Measurements from ENCODE around the gene EXOC3L1.

EXOC3L1 gene

GRCh38 chr16:67215706-67216105, 25.8 kb upstream of the EXOC3L1 start:
- DNase-seq (ENCODE audit: low read depth in 2 of 2) = no peak

- no peak for DNase-seq (ENCODE audit: low read depth in 2 of 2)
These were observed 23.5 kb upstream of the EXOC3L1 start for GRCh38 chr16:67213197-67214019.

- DNase-seq (ENCODE audit: low read depth in 2 of 2) = no peak
These were observed 22.8 kb upstream of the EXOC3L1 start for GRCh38 chr16:67212766-67213165.

DNA sequence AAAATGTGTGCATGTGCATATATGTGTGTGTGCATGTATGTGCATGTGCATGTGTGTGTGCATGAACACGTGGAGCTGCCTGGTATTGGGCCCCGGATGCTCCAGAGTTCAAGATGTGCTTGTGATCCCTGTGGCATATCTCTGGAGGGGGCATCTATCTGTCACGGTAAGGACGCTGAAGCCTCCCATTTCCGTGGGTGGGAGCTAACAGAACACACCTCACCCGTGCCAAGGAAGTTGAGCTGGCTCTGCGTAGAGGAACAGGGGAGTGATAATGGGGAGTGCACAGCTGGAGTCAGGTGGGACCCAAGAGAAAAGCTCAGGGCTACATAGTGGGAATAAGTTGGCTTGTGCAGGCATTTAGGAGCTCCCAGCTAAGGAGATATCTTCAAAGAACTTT, 21.7 kb upstream of the EXOC3L1 start:
- no peak for DNase-seq (ENCODE audit: low read depth in 2 of 2)

- no peak for DNase-seq (ENCODE audit: low read depth in 2 of 2)
These were observed 20.4 kb upstream of the EXOC3L1 start for GRCh38 chr16:67210069-67210937.

DNA sequence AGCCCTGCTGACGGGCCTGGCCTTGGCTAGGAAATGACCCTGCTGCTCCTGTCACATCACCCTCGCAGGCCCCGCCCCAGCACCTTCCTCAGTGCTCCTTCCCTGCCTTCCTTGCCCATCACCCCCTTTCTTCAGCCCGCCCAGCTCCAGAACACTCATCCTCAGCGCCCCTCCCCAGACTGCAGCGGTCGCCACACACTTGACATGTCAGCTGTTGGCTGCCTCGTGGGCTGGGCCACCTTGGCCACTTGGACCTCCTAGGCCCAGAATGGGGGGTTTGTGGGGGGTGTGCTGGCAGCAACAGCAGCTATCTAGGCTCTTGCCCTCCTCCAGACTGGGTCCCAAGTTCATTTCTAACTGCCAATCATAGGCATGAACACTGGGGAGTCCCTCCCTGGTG, 19.6 kb upstream of the EXOC3L1 start:
- no peak for DNase-seq (ENCODE audit: low read depth in 2 of 2)

DNA sequence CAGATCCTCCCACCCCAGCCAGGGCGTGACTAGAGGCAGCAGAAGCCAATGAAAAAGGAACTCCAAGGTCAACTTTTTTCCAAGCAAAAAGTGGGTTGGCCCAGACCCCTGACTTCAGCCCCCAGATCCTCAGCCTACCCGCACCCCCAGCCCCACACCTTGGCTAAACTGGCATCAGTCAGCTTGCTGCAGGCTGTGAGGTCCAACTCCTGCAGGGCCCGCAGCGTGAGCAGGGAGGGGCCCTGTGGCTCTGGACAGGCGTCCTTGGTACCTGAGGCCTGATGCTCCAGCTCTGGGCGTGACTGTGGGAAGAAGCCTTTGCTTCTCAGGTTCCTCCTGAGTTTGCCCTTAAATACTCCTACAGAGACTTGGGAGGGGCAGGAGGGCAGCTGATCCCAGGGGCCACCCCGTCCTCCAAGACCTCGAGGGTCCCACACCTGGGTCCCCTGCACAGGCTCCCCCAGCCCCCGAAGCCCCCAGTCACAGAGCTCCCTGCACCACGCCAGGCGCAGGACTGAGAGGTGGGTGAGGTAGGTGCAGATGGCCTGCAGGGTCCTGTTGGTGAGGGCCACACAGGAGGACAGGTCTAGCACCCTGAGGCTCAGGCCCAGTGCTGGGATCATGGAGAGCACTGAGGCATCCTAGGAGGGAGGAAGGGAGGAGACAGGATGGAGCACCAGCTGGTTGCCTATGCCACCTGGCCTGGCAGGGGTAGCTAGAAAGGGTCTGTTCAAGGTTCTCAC, 18.4 kb upstream of the EXOC3L1 start:
- no peak for DNase-seq (ENCODE audit: low read depth in 2 of 2)

DNA sequence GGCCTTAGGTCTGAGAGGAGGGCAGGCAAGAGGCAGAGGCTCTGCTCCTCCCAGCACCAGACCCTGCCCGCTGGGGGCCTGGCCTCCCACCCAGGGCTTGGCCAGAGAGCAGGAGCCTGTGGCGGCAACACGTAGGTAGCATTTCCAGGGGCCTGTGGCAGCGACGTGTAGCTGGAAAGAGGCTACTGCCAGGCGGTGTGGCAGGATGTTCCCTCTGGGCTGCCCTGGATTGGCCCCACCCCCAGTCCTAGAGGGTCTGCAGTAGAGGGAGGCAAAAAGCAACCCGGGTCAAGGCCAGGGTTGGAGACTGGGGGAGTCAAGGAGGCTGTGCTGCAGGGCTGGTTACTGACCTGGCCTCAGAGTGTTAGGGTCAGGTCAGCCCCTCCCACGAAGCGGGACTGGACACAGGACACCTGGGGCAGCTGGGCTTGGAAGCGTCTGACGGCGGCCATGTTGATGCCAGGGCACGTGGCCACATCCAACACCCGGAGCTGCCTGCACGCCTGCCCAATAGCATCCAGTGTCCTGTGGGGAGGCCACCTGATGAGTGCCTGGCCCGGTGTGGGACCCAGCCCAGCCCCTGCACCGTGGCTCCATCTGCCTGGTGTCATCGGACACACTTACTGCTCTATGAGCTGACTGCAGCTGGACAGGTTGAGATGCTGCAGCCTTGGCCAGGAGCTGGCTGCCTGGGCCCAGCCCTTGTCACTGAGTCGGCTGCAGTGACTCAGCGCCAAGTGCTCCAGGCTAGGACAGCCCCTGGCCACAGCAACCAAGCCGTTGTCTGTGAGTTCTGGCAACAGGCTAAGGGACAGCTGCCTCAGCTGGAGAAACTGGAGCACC, 17.5 kb upstream of the EXOC3L1 start:
- DNase-seq (ENCODE audit: low read depth in 2 of 2) = no peak

DNA sequence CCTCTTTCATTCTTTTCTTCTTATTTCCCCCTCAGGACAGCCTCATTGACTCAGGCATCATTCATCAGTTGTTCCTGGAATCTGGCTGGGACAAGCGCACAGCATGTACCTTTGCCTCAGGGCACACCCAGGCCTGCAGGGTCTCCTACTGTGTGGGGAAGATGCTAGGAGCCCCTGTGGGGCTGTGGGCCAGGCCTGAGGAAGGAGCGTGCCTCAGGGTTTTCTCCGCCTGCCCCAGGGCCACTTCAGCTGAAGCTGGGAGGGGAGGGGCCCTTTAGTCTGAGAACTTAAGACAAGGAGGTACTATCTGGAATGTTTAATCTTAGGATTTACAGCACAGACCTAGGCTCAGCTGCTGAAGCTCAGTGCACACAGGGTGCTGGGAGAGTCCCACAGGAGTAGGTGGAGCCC, 16.9 kb upstream of the EXOC3L1 start:
- no peak for DNase-seq (ENCODE audit: low read depth in 2 of 2)

DNA sequence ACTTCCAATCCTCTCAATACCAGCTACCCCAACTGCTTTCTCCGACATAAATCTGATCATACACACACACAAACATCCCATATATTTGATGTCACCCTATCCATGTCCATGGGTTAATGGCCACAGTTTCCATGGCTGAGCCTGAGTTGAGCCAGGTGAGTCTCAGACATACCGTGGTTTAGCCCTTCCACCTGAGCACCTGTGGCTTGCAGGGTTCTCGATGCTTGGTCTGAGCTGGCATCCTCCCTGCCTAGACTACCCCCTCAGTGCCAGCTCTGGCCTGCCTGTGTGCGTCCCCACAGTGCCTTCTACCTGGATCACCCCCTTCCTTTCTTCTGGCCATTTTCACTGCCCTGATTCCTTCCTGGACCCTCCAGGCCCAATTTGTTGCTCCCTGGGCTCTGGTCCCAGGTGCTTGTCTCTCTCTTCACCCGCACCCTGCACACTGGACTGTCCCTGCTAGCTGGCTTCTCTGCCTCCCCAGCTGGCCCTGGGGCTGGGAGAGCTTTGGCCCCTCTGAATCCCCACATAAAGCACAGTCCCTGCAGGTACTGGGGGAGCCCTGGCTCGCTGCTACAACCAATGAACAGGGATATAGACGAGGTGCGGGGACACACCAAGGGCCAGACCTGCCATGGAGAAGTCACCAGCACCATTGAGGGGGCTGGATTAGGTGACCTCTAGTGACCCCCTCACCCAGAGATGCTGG, 16.3 kb upstream of the EXOC3L1 start:
- DNase-seq (ENCODE audit: low read depth in 2 of 2) = no peak

GRCh38 chr16:67204076-67204475, 14.1 kb upstream of the EXOC3L1 start:
- DNase-seq (ENCODE audit: low read depth in 2 of 2) = no peak

DNA sequence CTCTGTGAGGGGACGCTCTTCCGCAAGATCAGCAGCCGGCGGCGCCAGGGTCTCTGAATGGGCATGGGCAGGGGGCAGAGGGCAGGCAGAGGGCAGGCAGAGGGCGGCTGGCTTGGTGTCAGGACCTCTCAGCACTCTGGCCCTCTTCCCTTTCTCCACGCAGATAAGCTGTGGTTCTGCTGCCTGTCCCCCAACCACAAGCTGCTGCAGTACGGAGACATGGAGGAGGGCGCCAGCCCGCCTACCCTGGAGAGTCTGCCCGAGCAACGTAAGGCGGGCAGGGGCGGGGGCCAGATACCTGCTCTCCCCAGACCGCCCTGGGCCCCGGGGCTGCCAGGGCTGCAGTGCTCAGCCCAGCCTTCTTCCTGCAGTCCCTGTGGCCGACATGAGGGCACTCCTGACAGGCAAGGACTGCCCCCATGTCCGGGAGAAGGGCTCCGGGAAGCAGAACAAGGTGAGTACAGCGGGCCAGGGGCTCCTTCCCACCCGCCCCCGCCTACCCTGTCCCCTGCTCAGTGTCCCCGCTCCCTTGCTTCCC, 13.1 kb upstream of the EXOC3L1 start:
- no peak for DNase-seq (ENCODE audit: low read depth in 2 of 2)

- DNase-seq (ENCODE audit: low read depth in 2 of 2) = no peak
These were observed 12.5 kb upstream of the EXOC3L1 start for GRCh38 chr16:67202426-67202825.

- DNase-seq (ENCODE audit: low read depth in 2 of 2) = no peak
These were observed 11.7 kb upstream of the EXOC3L1 start for GRCh38 chr16:67201411-67202345.

DNA sequence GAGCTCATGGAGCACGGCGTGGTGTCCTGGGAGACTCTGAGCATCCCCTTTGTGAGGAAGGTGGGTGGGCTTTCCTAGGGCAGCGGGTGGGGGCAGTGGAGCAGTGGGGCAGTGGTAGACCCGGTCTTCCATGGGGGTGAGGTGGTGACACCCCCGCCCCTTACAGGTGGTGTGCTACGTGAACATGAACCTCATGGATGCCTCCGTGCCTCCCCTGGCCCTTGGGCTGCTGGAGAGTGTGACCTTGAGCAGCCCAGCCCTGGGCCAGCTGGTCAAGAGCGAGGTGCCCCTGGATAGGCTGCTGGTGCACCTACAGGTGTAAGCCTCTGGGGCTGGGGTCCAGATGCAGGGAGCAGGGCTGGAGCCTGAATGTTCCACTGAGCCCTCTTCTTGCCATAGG, 10.6 kb upstream of the EXOC3L1 start:
- no peak for DNase-seq (ENCODE audit: low read depth in 2 of 2)

GRCh38 chr16:67199808-67200198, 9.9 kb upstream of the EXOC3L1 start:
- no peak for DNase-seq (ENCODE audit: low read depth in 2 of 2)

- no peak for DNase-seq (ENCODE audit: low read depth in 2 of 2)
These were observed 9.3 kb upstream of the EXOC3L1 start, which contains the start of gene ELMO3 for GRCh38 chr16:67199011-67199807. ELMO3 (plus strand) TSS chr16:67199131; CDS start chr16:67199327, 196 bp downstream.

- no peak for DNase-seq (ENCODE audit: low read depth in 2 of 2)
These were observed 8.3 kb upstream of the EXOC3L1 start for GRCh38 chr16:67198238-67198734.
